CD1c-positive myeloid dendritic cell (primary cell): ENCODE results near the gene CEP70.
"Not testable (repeated sequence)": the region's sequence is repeated elsewhere in the genome, so short reads cannot be mapped to it uniquely, and the experiment has no call there.

Experiments
- DNase-seq: peaks from one replicate; pipeline ENCODE4 v3.0.0-alpha.2; 2016; ENCODE audit errors: extremely low spot score

Gene CEP70

GRCh38 chr3:138591392-138591791 lies 2.7 kb downstream of the CEP70 start:
- DNase-seq = no peak

DNA sequence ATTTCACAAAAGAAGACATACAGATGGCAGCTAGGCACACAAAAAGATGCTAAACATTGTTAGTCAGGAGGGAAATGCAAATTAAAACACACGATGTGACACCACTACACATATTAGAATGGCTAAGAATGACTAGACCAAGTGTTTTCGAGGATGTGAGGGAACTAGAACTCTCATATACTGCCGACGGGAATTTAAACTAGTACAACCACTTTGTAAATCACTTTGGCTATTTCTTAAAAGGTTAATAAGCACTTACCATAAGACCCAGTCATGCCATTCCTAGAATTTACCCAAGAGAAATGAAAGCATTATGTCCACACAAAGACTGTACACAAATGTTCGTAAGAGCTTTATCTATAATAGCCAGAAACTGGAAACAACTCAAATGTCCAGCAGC lies 5.6 kb downstream of the CEP70 start:
- DNase-seq = no peak

GRCh38 chr3:138587374-138587773 lies 6.7 kb downstream of the CEP70 start:
- no peak for DNase-seq

DNA sequence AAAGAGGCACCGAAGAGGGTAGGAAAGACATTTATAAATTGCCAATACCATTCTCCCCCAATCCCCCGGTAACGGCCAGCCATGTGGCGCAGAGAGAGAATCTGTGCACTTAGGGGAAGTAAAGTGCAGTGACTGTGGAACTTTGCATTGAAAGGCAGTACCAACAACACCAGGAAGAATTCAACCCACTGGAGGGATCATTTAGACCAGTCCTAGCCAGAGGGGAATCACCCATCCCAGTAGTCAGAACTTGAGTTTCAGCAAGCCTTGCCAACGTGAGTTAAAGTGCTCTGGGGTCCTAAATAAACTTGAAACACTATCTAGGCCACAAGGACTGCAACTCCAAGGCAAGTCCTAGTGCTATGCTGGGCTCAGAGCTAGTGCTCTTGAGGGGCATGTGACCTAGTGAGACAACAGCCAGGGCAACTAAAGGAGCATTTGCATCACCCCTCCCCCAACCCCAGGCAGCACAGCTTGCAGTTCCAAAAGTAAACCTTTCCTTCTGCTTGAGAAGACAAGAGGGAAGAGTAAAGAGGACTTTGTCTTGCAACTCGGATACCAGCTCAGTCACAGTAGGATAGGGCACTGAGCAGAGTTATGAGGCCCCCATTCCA lies 15.0 kb downstream of the CEP70 start:
- DNase-seq = no peak

DNA sequence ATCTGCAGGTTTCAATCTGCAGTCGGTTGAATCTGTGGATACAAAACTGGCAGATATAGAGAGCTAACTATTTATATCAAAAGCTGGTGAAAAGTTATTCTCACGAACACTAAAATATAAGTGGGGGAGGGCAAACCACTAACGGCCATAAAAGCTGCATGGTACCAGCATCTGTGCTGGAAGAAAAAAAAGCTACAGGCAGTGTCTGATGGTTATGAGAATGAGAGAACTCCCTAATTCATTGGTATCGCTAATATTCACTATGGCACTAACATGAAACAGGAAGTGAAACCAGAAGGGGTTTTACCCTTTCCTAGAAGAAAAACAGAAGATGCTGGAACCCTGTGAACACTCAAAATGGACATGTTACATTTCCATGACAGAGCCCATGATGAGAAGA lies 15.9 kb downstream of the CEP70 start:
- DNase-seq = peak; percentile 74

DNA sequence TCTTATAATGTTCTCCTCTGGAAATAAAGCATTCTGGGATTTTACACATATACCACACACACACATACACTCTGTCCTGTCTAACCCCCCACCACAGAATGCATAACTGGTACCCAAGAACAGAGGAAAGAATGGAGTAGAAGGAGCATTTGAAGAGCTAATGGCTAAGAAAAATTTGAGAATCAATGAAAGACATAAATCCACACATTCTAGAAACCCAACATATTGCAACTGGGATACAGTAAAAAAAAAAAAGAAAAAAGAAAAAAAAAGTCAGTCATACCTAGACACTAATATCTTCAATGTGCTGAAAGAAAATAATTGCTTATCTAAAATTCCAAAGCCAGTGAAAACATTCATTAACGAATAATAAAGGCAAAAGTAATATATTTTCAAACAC lies 20.9 kb downstream of the CEP70 start:
- DNase-seq = no peak

DNA sequence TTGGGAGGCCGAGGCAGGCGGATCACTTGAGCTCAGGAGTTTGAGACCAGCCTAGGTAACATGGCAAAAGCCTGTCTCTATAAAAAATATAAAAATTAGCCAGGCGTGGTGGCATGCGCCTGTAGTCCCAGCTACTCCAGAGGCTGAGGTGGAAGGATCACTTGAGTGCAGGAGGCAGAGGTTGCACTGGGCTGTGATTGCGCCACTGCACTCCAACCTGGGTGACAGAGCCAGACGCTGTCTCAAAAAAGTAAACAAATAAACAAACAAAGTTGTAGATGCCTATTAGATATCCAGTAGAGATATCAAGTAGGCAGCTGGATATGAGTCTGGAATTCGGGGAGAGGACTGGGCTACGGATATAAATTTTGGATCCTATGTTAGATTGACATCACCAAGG lies 24.4 kb downstream of the CEP70 start:
- not testable (repeated sequence) for DNase-seq

- DNase-seq = no peak
These were observed 25.0 kb downstream of the CEP70 start for GRCh38 chr3:138569090-138569489.

- DNase-seq = no peak
These were observed 26.7 kb downstream of the CEP70 start for GRCh38 chr3:138567403-138567802.

DNA sequence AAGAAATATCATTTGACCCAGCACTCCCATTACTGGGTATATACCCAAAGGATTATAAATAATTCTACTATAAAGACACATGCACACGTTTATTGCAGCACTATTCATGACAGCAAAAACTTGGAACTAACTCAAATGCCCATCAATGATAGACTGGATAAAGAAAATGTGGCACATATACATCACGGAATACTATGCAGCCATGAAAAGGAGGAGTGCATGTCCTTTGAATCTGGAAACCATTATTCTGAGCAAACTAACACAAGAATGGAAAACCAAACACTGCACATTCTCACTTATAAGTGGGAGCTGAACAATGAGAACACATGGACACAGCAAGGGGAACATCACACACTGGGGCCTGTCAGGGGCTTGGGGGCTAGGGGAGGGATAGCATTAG lies 27.8 kb downstream of the CEP70 start:
- DNase-seq = not testable (repeated sequence)

- DNase-seq = not testable (repeated sequence)
These were observed 31.2 kb downstream of the CEP70 start for GRCh38 chr3:138562902-138563301.

DNA sequence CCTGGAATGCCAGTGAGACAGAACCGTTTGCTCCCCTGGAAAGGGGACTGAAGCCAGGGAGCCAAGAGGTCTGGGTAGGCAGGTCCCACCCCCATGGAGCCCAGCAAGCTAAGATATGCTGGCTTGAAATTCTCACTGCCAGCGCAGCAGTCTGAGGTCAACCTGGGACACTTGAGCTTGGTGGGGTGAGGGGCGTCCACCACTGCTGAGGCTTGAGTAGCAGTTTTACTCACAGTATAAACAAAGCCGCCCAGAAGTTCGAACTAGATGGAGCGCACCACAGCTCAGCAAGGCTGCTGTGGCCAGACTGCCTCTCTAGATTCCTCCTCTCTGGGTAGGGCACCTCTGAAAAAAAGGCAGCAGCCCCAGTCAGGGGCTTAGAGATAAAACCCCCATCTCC lies 33.6 kb downstream of the CEP70 start:
- no peak for DNase-seq

GRCh38 chr3:138559134-138559533 lies 34.9 kb downstream of the CEP70 start:
- DNase-seq = no peak

DNA sequence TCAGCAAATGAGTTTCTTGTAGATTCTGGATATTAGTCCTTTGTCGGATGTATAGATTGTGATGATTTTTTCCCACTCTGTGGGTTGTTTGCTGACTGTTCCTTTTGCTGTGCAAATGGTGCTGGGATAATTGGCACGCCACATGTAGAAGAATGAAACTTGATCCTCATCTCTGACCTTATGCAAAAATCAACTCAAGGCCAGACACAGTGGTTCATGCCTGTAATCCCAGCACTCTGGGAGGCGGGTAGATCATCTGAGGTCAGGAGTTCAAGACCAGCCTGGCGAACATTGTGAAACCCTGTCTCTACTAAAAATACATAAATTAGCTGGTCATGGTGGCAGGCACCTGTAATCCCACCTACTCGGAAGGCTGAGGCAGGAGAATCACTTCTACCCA lies 39.3 kb downstream of the CEP70 start:
- DNase-seq = not testable (repeated sequence)

GRCh38 chr3:138550958-138551357 lies 43.1 kb downstream of the CEP70 start:
- not testable (repeated sequence) for DNase-seq

- DNase-seq = no peak
These were observed 44.7 kb downstream of the CEP70 start for GRCh38 chr3:138549179-138549977.

GRCh38 chr3:138547342-138547975 lies 46.6 kb downstream of the CEP70 start:
- DNase-seq = no peak

DNA sequence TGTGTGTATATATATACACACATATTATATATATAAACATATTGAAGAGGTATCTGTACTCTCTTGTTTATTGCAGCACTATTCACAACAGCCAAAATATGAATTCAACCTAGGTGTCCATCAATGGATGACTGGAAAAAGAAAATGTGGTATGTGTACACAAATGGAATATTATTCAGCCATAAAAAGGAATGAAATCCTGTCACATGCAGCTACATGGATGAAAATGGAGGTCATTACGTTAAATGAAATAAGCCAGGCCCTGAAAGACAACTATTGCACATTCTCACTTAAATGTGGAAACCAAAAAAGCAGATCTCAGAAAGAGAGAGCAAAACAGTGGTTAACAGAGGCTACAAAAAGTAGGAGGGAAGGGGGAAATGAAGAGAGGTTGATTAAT lies 49.5 kb downstream of the CEP70 start:
- DNase-seq = no peak

DNA sequence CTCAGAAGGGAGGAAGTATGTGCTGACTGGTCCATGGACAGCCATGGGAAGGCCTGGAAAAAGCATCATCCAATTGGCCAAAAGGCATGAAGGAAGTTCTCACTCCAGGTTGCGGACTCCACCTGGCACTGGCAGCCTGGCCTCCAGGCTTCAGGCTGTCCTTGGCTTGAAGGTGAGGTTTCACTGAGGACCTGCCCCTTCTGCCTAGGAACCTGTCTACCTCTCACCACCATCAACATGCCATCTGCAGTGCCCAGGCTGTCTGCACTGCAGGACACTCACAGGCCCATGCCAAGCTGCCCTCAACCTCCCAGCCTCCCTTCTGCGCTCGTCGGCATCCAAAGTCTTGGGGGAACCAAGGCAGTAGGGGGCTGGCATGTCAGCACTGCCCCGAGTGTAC lies 51.1 kb downstream of the CEP70 start:
- DNase-seq = no peak

DNA sequence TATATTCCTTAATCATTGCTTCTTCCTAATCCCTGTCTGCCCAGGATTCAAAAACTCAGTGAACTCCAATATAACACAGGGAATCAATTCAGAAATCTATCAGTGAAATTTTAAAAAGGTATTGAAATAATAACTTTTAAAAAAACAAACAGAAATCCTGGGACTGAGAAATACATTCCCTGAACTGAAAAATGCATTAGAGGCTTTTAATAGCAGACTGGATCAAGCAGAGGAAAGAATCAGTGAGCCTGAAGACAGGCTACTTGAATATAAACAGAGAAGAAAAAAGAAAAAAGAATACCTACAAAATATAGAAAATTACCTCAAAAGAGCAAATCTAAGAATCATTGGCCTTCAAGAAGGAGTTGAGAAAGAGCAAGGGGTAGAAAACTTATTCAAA lies 54.7 kb downstream of the CEP70 start:
- DNase-seq = no peak

- not testable (repeated sequence) for DNase-seq
These were observed 72.6 kb downstream of the CEP70 start for GRCh38 chr3:138521445-138521844.

- DNase-seq = no peak
These were observed 80.8 kb downstream of the CEP70 start for GRCh38 chr3:138513090-138513843.
